Activated CD8-positive, alpha-beta T cell treated with anti-CD3 and anti-CD28 coated beads for 36 hours (primary cell): ENCODE measurements around the gene DIRAS3. TPM values are rescaled to one million over a fixed set of nuclear protein-coding genes. Genes with fewer than 3 reads are reported as not detected.

Source experiments
- ATAC-seq: fragments of 200-7000 bp; cut with Tn5 transposase; one replicate; pipeline ENCODE4 v1.10.0; 2021; ENCODE audit warnings: mild to moderate bottlenecking, moderate library complexity
- CTCF ChIA-PET: fragments of 350-600 bp; sonication (Branson Sonifier 250); formaldehyde crosslinking; loops from one replicate; lab custom pipeline; 2021; ENCODE audit warnings: antibody characterized with exemption; lab: Charles Lee
- POLR2A ChIA-PET: fragments of 350-600 bp; sonication (Branson Sonifier 250); formaldehyde crosslinking; loops from one replicate; lab custom pipeline; 2021; ENCODE audit warnings: antibody characterized with exemption; lab: Charles Lee
- DNase-seq: peaks from one replicate; pipeline ENCODE4 v3.0.0-alpha.2; 2020
- H3K27ac Mint-ChIP-seq: one replicate; pipeline ENCODE4 v1.8.0; 2021; ENCODE audit warnings: mild to moderate bottlenecking, mixed read lengths
- H3K27me3 Mint-ChIP-seq: one replicate; pipeline ENCODE4 v1.8.0; 2021; ENCODE audit warnings: mixed read lengths
- H3K36me3 Mint-ChIP-seq: one replicate; pipeline ENCODE4 v1.8.0; 2021; ENCODE audit warnings: low read depth, mixed read lengths
- H3K4me1 Mint-ChIP-seq: one replicate; pipeline ENCODE4 v1.8.0; 2021; ENCODE audit warnings: low read depth, mixed read lengths
- H3K4me3 Mint-ChIP-seq: one replicate; pipeline ENCODE4 v1.8.0; 2021; ENCODE audit warnings: mild to moderate bottlenecking, moderate library complexity, mixed read lengths
- H3K9me3 Mint-ChIP-seq: one replicate; pipeline ENCODE4 v1.8.0; 2021; ENCODE audit warnings: mixed read lengths
- intact Hi-C: fragments of 100-400 bp; cut with micrococcal nuclease; formaldehyde crosslinking; loops from one replicate; pipeline ENCODE4 v1.10.0; 2022
- total RNA-seq, 2 experiments: library from RNA; stranded (reverse); gene quantifications; one replicate each; pipeline ENCODE4 v1.2.3, GENCODE V29; 2021
- TF ChIP-seq, protein P1 (sequence below): fragments of 200-600 bp; IDR thresholded peaks from one replicate; pipeline ENCODE4 v1.8.0; 2022; ENCODE audit warnings: antibody characterized with exemption, mild to moderate bottlenecking

The DIRAS3 gene
- total RNA-seq, 2 experiments from 2014 or later, result 0.18 to 0.20 TPM

GRCh38 chr1:68057564-68057963 lies 7.1 kb upstream of the DIRAS3 start:
- TF ChIP-seq, protein P1, sequence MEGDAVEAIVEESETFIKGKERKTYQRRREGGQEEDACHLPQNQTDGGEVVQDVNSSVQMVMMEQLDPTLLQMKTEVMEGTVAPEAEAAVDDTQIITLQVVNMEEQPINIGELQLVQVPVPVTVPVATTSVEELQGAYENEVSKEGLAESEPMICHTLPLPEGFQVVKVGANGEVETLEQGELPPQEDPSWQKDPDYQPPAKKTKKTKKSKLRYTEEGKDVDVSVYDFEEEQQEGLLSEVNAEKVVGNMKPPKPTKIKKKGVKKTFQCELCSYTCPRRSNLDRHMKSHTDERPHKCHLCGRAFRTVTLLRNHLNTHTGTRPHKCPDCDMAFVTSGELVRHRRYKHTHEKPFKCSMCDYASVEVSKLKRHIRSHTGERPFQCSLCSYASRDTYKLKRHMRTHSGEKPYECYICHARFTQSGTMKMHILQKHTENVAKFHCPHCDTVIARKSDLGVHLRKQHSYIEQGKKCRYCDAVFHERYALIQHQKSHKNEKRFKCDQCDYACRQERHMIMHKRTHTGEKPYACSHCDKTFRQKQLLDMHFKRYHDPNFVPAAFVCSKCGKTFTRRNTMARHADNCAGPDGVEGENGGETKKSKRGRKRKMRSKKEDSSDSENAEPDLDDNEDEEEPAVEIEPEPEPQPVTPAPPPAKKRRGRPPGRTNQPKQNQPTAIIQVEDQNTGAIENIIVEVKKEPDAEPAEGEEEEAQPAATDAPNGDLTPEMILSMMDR, result no peak
- ChIA-PET POLR2A (no interaction called here), CTCF (no interaction called here)
- Mint-ChIP-seq H3K4me3 (no peak overlapping the region), H3K4me1 (no peaks in the 10 kb centered on the region), H3K36me3 (no peaks in the 10 kb centered on the region), H3K27me3 (peaks cover 2% of the 10 kb centered on the region), H3K9me3 (peaks cover under 1% of the 10 kb centered on the region), H3K27ac (no peak overlapping the region)
- ATAC-seq (no peak), DNase-seq (no peak)
- intact Hi-C loops, result no loop called here

GRCh38 chr1:68057050-68057449 lies 6.6 kb upstream of the DIRAS3 start:
- ChIA-PET POLR2A (no interaction called here), CTCF (no interaction called here)
- TF ChIP-seq, protein P1, result no peak

GRCh38 chr1:68051475-68051874 lies 1.0 kb upstream of the DIRAS3 start:
- TF ChIP-seq, protein P1, result no peak
- no peaks in the 10 kb centered on the region for H3K36me3 Mint-ChIP-seq
- no peak overlapping the region for H3K27ac Mint-ChIP-seq
- H3K27me3 Mint-ChIP-seq, result peaks cover 25% of the 10 kb centered on the region
- H3K4me1 Mint-ChIP-seq, result peaks cover 13% of the 10 kb centered on the region
- intact Hi-C loops, result no loop called here
- POLR2A ChIA-PET, result no interaction called here
- no peak for DNase-seq
- H3K9me3 Mint-ChIP-seq, result no peaks in the 10 kb centered on the region
- CTCF ChIA-PET, result no interaction called here
- ATAC-seq, result no peak
- H3K4me3 Mint-ChIP-seq, result no peak overlapping the region

More at GRCh38 chr1:68057050-68057449, 6.6 kb upstream of the DIRAS3 start:
- Mint-ChIP-seq H3K36me3 (no peaks in the 10 kb centered on the region), H3K9me3 (no peaks in the 10 kb centered on the region), H3K27ac (no peak overlapping the region), H3K4me1 (no peaks in the 10 kb centered on the region), H3K27me3 (peaks cover 2% of the 10 kb centered on the region), H3K4me3 (no peak overlapping the region)
- DNase-seq (no peak), ATAC-seq (no peak)
- intact Hi-C loops, result no loop called here

- H3K27ac Mint-ChIP-seq, result no peak overlapping the region
- TF ChIP-seq, protein P1, result no peak
- intact Hi-C loops, result no loop called here
- ATAC-seq (peak; percentile 91), DNase-seq (peak; percentile 41)
- ChIA-PET CTCF (no interaction called here), POLR2A (no interaction called here)
- peaks cover 25% of the 10 kb centered on the region for H3K27me3 Mint-ChIP-seq
- no peak overlapping the region for H3K4me3 Mint-ChIP-seq
- peaks cover 13% of the 10 kb centered on the region for H3K4me1 Mint-ChIP-seq
- H3K9me3 Mint-ChIP-seq, result no peaks in the 10 kb centered on the region
- H3K36me3 Mint-ChIP-seq, result no peaks in the 10 kb centered on the region
Measured at GRCh38 chr1:68047659-68048026, 2.8 kb downstream of the DIRAS3 start.

DNA sequence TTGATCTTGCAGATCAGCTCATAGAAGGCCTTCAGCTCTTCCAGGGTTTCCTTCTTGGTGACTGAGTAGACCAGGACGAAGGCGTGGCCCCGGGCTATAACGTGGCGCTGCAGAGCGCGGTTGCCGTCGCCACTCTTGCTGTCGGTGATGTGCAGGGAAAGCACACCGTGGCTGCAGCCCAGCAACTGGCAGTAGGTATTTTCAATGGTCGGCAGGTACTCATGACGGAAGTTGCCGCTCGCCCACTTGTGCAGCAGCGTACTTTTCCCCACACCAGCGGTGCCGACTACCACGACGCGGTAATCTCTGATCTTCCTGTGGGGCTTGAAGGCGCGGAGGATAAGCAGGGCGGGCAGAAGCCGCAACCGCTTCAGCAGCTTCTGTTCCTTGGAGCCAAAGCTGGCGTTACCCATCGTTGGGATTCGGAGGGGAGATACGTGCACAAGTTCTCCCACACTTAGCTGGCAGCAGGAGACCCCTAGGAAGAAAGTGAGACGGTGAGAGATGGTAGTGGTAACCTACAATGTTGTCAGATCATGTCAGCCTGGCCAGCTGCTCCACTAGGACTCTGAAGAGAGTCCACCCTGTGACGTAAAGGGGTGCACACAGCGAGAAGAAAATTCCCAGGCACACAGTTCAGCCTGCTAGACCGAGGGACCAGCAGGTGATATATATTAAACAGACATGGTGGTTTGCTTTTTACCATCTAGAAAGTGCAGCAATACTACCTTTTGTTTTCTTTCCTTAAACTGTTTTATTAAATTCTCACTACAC lies 3.4 kb downstream of the DIRAS3 start:
- Mint-ChIP-seq H3K27me3 (peaks cover 25% of the 10 kb centered on the region), H3K9me3 (no peaks in the 10 kb centered on the region), H3K4me1 (peaks cover 13% of the 10 kb centered on the region), H3K4me3 (peak overlapping the region; percentile 5), H3K27ac (no peak overlapping the region), H3K36me3 (no peaks in the 10 kb centered on the region)
- ChIA-PET POLR2A (no interaction called here), CTCF (no interaction called here)
- TF ChIP-seq, protein P1, result no peak
- DNase-seq (no peak), ATAC-seq (no peak)
- intact Hi-C loops, result no loop called here
